Stimulated activated CD8-positive, alpha-beta memory T cell treated with anti-CD3 and anti-CD28 coated beads, Interleukin-2, amount 100 ng/mL, for 48 hours (primary cell): ENCODE data around the gene RERE.
"Not testable (repeated sequence)": the region's sequence is repeated elsewhere in the genome, so short reads cannot be mapped to it uniquely, and the experiment has no call there.

Source experiments
- DNase-seq, 2 donors: peaks; one replicate each; pipeline ENCODE4 v3.0.0-alpha.2; 2020; ENCODE audit warnings: low read depth in 2 of 2

The RERE gene

DNA sequence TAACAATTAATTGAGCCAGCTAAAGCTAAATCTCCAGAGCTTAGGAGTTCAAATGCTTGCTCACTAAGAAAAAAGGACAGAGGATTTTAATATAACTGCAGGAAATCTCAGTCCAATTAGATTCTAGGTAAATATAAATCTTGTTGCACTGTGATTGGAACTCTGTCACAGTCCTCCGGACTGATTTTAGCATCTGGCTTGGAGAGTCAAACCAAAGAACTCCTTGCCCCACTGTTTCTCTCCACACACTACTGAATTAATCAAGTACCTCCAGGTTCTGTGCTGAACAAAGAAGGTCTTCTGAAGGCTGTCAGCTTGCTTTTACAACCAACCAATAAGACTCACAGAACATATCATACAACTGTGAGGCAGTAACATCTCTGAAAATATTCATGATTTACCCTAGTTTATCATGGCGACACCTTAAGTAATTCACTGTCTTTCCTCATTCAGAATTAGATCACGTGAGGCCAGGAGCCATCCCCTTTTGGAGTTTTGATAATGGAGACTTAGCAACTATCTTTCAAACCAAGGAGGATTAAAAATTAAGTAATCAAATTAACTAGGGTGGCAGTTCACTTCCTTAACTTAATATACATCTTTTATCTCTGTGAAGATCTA is 176.0 kb downstream of the RERE start:
- no peak for DNase-seq

DNA sequence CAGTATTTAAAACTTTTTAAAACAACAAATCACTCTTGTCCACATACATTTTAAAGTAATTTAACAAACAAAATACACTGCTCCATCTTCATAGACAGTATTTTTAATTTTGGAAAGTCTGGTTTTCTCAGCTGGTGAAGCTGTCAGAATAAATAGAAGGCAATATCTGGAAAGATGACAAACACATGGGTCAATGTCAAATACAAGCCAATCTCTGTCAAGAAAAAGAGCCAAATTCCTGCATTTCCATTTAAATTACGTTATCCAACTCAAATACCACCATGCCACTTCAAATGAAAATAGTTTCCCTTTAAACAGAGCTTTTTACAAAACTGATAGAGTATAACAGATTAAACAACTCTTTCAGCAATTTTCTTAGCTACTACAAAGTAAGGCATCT is 176.5 kb downstream of the RERE start:
- DNase-seq: no peak

DNA sequence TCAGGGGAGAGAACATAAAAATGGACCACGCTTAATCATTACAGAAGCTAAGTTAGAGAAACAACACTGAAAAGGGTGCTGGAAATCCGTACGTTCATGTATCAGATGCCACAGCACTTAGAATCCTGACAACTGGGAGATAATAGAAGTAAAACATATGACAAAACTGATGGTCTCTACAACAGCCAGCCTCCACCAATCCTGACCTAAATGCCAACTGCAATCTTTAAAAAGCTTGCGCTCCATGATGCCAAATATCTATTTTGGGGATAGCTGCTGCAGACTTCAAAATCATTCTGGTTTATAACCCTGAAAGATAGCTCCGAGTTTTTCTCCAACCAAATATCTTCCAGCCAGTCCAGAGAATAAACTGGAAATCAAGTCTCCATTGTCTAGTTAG is 178.3 kb downstream of the RERE start:
- DNase-seq: no peak

DNA sequence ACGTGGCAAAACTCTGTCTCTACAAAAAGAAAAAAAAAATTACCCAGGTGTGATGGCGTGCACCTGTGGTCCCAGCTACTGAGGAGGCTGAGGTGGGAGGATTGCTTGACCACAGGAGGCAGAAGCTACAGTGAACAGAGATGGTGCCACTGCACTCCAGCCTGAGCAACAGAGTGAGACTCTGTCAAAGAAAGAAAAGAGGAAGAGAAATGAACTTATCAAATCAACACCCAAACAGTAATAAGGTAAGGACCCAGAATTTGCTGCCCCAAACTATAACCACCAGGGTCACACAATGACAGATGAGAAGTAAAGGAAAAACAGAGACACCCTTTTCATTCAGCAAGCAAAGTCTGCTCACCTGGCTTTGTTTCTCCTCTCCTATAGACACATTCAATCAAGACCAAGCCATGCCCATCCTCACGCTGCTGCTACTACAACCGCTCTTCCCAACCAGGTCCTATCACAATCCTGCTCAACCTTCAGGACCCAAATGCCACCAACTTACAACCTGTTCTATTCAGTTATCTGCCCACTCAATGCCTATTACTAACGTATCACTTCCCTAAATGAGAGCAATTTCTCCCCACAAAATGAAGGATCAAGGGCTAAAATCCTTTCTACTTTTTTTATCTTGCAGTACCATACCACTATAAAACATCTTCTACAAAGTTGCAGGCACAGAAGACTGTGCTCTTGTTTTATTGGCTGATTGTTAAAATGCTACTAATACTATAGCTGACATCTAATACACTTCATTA is 183.5 kb downstream of the RERE start:
- no peak for DNase-seq

DNA sequence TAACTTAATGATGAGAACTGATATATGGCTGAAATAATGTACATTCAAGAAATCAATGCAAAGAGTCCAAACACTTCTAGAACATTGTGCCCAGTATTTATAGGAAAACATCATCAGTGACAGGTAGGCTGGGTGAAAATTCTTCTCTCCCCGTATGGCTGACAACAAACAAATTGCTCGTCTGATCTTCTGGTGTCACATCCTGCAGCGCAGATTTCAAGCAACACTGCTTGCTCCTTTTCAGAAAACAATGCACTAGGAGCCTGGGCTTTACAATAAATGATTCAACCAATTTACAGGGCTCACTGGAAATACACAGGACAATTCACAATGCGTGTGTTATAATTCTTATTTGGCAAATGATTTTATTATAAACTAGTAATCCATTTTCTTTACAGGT is 185.3 kb downstream of the RERE start:
- DNase-seq: no peak

DNA sequence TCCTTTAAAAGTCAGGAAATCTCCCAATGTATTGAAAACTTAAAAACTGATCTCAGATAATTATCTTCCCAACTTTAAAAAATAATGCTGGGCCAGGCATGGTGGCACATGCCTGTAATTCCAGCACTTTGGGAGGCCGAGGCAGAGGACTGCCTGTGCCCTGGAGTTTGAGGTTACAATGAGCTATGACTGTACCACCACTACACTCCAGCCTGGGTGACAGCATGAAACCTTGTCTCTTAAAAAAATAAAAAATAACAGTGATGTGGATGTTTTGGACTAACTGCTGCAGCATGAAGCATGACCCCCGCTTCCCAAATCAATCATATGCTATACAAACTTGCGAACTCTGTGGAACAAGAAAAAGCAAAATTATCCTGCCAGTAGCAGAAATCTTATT is 186.3 kb downstream of the RERE start:
- no peak for DNase-seq

DNA sequence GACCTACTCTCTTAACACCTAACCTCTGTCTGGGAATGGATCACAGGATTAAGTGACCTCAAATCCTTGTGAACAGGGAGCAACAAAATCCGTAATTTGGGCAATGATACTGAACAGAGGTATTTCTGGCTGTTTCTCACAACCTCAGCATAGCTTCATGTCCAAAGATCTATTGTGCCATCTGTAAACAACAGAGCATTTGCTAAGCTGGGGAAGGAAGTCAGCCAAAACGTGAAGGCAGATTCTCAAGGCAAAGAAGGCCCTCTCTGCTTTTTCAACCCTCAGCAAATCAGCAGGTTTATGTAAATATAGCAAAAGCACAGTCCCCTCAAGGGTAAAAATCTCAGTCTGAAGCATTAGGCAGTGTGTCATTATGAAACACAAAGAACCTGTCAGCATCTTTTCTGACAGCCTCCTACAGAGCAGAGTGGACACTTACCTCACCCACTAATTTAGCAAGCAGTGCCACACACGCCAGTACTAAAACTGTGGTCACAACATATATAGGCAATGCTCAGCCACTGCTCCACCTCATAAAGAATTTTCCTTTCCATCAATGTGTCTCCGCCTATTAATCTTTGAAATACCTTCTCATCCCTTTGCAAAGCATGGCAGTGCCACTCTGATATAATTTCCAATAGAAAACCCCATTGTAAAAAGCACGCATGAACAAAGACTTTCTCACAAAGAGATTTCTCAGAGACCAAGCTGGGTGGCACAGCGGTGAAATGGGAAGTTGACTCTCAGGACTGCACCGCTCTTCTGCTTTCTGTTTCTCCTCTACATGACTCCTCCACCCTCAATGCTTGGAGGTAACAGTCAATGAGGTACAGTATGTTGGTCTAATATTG is 188.0 kb downstream of the RERE start:
- DNase-seq: no peak

DNA sequence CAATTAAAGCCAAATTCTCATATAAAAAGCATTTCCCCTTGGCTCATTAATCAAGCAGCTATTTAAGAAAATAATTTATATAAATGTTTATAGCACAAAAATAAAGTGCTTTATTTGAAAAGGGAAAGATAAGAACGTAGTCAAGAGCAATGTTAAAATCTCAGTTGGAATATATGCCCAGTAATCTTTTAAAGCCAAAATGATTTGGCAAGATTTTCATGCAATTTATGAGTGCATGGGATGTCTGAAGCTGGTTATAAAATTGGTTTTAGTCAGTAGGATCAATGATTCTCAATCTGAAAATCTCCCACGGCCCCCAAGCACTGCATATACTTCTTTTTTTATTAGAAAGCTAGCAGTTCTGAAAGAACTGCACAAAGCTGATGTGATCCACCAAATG is 188.8 kb downstream of the RERE start:
- DNase-seq: no peak

DNA sequence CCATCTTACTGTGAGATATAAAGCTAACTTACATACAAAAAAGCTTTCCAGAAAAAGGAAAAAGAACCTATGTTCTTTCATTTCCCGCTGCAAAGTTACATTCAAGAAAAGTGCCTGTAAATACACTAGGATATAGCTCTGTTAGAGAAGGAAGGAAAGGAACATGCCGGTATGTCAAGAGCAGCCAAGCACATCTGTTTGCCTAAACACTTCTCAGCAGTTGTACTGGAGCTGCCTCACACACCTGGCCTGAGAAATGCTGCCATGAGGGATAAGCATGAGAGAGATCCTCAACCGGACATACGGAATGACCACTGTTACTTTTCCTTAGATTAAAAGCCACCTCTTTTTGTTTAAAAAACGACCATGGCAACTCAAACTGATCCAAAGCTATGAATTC is 189.7 kb downstream of the RERE start:
- DNase-seq: no peak

DNA sequence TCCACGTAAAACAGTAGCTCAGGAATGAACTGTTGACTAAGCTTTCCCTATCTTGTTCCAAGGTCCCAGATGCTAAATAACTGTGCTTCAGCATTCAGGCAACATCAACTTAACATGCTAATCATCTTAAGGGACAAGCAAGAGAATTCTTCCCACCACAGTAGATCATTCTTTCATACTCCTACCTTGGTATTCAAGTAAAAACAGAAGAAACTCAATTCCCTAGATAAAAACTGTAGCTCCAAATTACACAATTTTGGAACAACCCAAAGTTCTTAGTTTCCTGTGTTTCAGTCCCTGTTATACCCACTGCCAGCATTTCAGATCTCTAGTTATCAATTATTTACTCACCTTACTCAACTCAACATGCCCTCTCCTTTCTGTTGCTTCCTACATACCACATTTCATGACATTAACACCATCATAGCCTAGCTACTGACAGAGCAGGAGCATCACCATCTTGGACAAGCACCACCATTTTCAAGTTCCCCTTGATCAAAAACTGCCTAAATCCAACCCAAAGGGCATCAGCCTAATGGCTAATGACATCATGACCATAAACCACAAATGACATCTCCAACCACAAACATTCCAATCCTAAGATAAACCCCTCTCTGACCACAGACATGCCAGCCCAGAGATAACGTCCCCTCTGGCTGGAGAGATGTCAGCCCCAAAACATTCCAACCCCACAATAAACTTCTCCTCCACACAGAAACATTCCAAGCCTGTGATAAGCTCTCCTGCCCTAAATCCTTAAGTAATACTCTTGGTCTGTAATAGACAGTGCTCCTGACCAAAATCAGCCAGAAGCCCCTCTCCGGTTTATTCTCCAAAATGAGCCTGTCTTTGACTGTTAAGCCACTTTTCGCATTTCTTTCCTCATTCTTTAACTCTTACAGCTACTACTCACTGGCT is 191.2 kb downstream of the RERE start:
- DNase-seq: no peak

DNA sequence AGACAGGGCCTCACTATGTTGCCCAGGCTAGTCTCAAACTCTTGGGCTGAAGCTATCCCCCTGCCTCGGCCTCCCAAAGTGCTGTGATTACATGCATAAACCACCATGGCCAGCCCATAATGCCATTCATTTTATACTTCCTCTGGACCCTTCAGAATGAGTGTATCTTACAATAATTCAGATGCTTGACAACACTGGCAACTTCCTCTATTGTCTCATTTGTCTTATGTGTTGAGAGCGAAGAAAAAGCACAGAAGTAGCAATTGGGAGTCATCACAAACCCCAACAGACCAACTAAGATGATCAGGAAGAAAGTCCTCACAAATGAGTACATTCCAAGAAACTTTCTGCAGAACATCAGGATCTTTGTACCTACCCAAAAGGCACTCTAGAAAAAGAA is 191.9 kb downstream of the RERE start:
- DNase-seq: no peak

DNA sequence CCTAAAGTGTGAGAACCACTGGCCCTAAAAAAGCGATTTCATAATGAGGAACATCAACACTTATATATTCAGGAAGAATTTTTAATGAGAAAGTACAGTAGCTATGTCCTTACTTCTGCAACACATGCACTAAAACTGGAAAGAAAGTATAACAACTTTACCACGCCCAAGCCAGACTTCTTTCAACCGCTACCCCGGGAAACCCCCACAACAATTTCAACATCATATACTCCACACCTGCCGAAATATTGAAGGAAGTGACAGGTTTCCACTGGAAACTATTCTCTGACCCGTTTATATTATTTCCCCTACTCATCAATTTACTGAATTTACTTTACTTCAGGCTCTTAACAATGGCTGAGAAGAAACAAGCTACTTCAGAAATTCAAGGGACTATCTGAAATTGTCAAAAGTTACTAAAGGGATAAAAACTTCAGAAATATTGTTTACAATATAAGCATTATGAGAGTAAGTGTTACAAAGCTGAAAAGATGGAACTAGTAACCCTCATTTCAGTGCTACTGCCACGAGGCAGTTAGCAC is 193.7 kb downstream of the RERE start:
- not testable (repeated sequence) for DNase-seq

DNA sequence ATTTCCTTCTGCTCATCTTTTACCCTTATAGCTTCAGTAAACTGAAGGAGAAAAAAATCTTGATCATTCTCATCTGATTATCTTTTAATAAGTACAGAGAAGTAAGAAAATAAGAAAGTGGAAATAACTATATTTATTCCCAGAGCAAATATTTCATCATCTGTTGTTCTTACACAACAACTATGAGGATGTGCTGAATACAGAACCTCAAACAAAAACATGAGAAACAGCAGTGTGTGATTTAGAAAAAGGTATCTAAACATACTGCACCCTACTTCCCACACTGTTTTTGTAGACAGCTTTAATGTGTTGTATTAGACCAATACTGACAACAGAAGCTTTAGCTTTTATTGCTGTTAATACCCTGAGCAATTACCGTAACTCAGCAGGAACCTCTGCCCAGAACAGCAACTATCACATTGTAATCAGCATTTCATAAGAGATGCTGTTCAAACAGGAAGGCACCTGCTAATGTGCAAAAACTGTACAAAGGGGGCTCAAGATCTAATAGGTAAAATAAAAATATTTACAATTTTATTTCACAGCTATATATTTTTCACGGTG is 195.6 kb downstream of the RERE start:
- DNase-seq: not testable (repeated sequence)

DNA sequence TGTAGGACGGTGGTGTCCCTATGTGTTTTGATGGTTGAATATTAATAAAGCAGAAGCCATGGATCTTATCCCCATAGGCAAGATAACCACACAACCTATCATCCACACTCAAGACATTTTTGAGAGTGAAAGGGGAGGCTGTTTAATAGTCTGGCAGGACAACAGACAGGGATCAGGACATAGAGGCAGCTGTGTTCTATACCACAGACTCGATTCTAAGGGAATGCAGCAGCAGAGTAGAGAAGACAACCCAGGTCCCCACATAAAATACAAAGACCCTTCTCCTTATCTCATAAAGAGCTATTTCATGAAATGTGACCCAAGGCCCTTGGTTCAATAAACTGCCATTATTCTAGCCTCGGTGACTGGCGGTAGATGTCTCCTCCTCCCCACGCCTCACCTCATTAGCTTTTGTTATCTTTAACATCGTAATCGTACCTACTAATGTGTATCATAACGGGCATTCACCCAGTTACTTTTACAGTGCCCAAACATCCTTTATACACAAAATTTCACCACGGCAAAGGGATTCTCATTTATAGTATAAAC is 196.3 kb downstream of the RERE start:
- not testable (repeated sequence) for DNase-seq

DNA sequence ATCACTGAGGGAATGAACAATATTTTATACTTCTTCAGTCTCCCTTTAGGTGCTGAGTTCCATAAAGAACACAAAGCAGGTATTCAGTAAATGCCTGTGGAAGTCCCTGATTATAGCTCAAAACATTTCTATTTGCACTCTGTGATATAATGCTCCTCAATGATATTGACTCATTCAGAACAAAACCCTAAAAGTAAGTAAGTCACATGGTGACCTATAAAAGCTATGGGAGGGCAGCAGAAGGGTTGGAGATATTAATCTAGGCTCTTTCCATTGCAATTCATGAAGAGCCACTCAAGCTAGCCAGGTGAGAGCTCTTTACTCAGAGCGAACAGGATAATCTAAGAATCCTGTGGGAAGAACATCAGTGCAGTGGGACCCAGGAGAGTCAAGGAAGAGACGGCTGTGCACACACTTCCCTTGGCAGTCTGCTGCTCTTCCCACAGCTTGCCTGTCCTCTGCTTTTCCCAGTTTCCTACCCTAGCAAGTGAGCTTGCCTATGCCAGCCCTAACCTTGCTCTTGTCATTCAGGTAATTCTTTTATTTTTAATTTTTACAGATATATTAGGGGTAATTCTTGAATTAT is 197.4 kb downstream of the RERE start:
- DNase-seq: not testable (repeated sequence)

DNA sequence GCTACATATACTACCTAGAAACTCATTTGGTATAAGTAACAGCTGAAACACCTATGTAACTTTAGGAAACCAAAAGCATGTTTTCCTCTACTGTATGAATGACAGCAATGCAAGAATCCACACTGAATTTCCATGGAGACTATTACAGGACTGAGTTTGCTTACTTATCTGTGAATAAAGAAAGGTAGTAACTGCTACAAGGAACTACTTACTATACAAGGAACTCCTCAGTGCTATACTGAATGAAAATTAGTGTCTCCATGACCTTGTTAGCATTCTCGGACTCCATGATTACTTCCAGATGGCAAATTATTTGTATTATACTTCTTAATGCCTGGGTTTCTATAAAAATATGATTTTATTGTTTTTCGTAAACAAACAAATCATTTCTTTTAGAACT is 198.0 kb downstream of the RERE start:
- DNase-seq: not testable (repeated sequence)

DNA sequence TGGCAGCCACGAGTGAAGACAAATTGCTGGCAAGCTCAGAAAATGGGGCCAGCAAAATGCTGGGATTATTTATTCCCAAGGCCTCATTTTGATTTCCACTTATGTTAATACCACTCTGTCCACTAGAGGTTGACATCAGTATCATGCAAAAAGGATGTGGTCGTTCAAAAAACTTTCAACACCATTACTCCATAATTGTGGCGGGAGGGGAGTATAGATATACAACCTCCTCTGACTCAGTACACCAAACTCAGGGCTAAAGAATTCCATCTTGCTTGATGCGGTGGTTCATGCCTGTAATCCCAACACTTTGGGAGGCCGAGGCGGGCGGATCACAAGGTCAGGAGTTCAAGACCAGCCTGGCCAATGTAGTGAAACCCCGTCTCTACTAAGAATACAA is 200.6 kb downstream of the RERE start:
- not testable (repeated sequence) for DNase-seq

DNA sequence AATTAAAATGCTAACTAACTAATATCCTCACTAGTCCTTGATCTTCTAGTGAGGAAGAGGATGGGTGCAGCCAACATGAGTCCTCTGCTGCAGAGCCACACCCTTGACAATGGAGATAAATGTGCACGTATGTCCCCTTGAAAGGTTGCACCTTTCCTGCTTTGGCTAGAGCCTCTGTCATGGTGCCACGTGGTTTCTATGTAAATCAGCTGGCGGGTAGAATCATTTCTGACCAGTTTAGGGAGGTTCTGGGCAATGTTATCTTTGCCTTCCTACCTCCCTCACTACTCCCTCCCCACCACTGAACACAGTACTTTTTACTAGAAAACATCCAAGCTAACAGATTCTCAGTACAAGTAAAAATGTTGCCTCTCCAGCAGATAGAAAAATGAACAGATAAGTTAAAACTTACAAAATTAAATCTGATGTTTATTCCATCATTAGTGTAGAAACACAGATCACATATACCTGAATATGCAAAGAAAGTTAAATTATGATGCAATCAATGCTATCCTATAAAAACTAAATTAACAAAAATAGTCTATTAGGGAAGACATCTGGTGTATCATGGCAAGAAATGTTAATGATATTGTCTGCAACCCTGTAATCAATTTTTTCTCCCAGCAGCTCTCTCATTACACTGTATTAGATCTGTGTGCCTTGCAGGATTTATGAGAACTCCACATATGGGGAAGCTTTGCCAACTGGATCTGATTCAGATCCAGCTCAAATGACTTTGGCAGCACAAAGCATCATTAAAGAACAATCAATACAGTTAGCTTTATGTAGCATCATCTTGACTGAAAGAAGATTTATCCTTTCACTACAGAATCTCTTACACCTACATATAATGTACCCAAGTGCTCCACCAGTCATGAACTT is 205.6 kb downstream of the RERE start:
- DNase-seq: not testable (repeated sequence)

DNA sequence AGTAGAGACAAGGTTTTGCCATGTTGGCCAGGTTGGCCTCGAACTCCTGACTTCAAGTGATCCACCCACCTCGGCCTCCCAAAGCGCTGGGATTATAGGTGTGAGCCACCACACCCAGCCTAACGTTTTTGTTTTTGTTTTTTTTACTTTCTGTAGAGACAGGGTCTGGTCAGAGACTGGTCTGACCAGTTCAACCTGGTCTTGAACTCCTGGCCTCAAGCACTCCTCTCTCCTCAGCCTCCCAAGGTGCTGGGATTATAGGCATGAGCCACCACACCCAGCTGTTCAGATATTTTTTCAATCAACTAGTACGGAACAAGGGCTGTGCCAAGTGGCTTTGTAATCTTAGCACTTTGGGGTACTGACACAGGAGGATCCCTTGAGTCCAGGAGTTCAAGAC is 209.5 kb downstream of the RERE start:
- DNase-seq: no peak
